ENCODE results near the gene ZNFX1.
A peak's percentile ranks its signal among the peaks of the same experiment; 100 is the strongest.

The ZNFX1 gene

DNA sequence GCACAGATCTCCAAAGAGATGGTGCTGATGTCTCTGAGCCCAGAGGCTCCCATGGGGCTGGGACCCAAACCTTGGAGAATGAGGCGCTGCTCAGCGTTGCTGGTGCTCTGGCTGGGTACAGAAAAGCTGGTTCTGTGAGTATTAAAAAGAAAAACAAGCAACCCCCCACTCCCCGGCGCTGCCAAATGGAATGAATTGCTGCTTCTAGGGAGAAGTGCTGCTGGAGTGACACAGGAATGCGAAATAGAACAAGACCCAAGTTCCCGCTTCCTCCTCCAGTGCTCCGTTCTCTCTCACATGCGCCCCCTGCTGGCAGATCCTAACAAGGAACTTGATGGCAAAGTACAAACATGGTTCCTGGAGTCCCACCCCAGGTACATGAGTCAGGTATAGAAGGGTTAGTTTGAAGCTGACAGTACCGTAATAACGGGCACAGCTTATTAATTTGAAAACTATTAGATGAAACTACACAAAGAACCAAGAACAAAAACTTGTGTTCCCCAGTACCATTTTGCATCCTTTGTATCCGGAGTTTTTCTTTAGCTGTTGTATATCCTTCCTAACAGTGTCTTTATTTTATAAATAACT lies 60.8 kb downstream of the ZNFX1 start:
- peak; percentile 88 for DNase-seq (ENCODE audit: low read depth)
- no peak overlapping the region for H3K4me3 ChIP-seq (ENCODE audit: control insufficient read depth, low read depth, low read length)
- TF ChIP-seq, protein P1, sequence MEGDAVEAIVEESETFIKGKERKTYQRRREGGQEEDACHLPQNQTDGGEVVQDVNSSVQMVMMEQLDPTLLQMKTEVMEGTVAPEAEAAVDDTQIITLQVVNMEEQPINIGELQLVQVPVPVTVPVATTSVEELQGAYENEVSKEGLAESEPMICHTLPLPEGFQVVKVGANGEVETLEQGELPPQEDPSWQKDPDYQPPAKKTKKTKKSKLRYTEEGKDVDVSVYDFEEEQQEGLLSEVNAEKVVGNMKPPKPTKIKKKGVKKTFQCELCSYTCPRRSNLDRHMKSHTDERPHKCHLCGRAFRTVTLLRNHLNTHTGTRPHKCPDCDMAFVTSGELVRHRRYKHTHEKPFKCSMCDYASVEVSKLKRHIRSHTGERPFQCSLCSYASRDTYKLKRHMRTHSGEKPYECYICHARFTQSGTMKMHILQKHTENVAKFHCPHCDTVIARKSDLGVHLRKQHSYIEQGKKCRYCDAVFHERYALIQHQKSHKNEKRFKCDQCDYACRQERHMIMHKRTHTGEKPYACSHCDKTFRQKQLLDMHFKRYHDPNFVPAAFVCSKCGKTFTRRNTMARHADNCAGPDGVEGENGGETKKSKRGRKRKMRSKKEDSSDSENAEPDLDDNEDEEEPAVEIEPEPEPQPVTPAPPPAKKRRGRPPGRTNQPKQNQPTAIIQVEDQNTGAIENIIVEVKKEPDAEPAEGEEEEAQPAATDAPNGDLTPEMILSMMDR (conservative IDR thresholded peaks at IDR 0.05; ENCODE audit: control insufficient read depth, insufficient read depth, low read depth, low read length) = peak; percentile 91

GRCh38 chr20:49215232-49215631 lies 62.6 kb downstream of the ZNFX1 start:
- TF ChIP-seq, protein P1 (conservative IDR thresholded peaks at IDR 0.05; ENCODE audit: control insufficient read depth, insufficient read depth, low read depth, low read length) = no peak
- no peak for DNase-seq (ENCODE audit: low read depth)
- H3K4me3 ChIP-seq (ENCODE audit: control insufficient read depth, low read depth, low read length) = no peak overlapping the region

GRCh38 chr20:49214571-49214970 lies 63.3 kb downstream of the ZNFX1 start:
- peak; percentile 42 for DNase-seq (ENCODE audit: low read depth)
- TF ChIP-seq, protein P1 (conservative IDR thresholded peaks at IDR 0.05; ENCODE audit: control insufficient read depth, insufficient read depth, low read depth, low read length) = no peak
- H3K4me3 ChIP-seq (ENCODE audit: control insufficient read depth, low read depth, low read length) = no peak overlapping the region

DNA sequence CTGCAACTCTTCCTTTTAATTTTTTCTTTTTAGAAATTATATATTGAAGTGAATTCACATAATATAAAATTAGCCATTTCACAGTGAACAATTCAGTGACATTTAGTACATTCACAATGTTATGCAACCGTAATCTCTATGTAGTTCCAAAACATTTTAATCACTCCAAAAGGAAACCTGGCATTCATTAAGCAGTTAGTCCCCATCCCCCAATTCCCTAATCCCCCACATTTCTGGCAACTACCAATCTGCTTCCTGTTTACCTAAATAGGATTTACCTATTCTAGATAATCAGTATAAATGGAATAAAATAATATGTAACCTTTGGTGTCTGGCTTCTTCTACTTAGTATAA lies 67.1 kb downstream of the ZNFX1 start:
- DNase-seq (ENCODE audit: low read depth) = peak; percentile 7
- H3K4me3 ChIP-seq (ENCODE audit: control insufficient read depth, low read depth, low read length) = no peak overlapping the region
- TF ChIP-seq, protein P1 (conservative IDR thresholded peaks at IDR 0.05; ENCODE audit: control insufficient read depth, insufficient read depth, low read depth, low read length) = no peak

- no peak overlapping the region for H3K4me3 ChIP-seq (ENCODE audit: control insufficient read depth, low read depth, low read length)
- TF ChIP-seq, protein P1 (conservative IDR thresholded peaks at IDR 0.05; ENCODE audit: control insufficient read depth, insufficient read depth, low read depth, low read length) = no peak
- peak; percentile 38 for DNase-seq (ENCODE audit: low read depth)
Observed at GRCh38 chr20:49210101-49210756, 67.6 kb downstream of the ZNFX1 start.

DNA sequence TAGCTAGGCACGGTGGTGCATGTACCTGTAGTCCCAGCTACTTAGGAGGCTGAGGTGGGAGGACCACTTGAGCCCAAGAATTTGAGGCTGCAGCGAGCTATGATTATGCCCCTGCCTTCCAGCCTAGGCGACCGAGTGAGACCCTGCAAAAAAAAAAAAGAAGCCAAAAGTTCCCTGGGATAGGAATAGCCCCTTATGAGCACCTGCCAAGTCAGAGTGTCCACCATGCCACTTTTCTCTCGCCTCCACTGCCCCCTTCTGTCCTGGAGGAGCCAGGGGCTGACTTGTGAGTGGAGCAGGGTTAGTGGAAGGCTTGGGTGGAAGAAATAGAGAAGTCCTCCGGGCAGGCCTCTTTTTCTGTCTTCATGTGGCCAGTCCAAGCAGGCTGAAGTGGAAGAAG lies 70.8 kb downstream of the ZNFX1 start:
- H3K4me3 ChIP-seq (ENCODE audit: control insufficient read depth, low read depth, low read length) = no peak overlapping the region
- DNase-seq (ENCODE audit: low read depth) = no peak
- TF ChIP-seq, protein P1 (conservative IDR thresholded peaks at IDR 0.05; ENCODE audit: control insufficient read depth, insufficient read depth, low read depth, low read length) = peak; percentile 2

Data from fibroblast of mammary gland (primary cell).